Spleen (tissue), 7 donors: ENCODE data around the gene METTL1.
A peak's percentile ranks its signal among the peaks of the same experiment; 100 is the strongest.

Experiments used
- CTCF ChIP-seq, 11 experiments: fragments of 200-600 bp in 7 of 11; fragments of 450-650 bp in 4 of 11; sonication (generic) in 4 of 11; IDR thresholded peaks in 8 of 11; conservative IDR thresholded peaks in 3 of 11; 1 replicate in 7 of 11; 2 replicates in 4 of 11; pipeline versions ENCODE4 v1.4.0 to v1.8.0; 2016 to 2021; ENCODE audit warnings: antibody characterized with exemption in 11 of 11, inconsistent platforms in 4 of 11, mild to moderate bottlenecking in 1 of 11
- POLR2A ChIP-seq, 3 donors: fragments of 450-650 bp; IDR thresholded peaks; one replicate each; pipeline ENCODE4 v1.5.1; 2017; ENCODE audit warnings: antibody characterized with exemption in 3 of 3, mild to moderate bottlenecking in 1 of 3
- POLR2AphosphoS5 ChIP-seq, 3 donors: sonication (generic); formaldehyde crosslinking; IDR thresholded peaks; one replicate each; pipeline ENCODE4 v1.5.1; 2017; ENCODE audit warnings: antibody characterized with exemption in 3 of 3
- donor health status: DM: no; HTN: no; CAD: no; lungs with moderate emphysema.
- donor health status: DM: no; HTN: no; CAD: no.
- donor health status: DM: no; HTN: no; CAD: no.

GRCh38 chr12:57744777-57745484 lies 27.0 kb downstream of the METTL1 start, which contains the start of gene TSPAN31:
- TF ChIP-seq CTCF (IDR thresholded peaks at IDR 0.05 in 8 of 11, conservative IDR thresholded peaks at IDR 0.05 in 3 of 11) (peak in 5 of 11 experiments; percentile 21 to 38 (median 26)), POLR2A (IDR thresholded peaks at IDR 0.05) (peak in 1 of 3 donors; percentile 73), POLR2AphosphoS5 (IDR thresholded peaks at IDR 0.05) (peak; percentile 69 to 91 (median 89))
